ENCODE results near the gene TSC2. TPM values are rescaled to one million over a fixed set of nuclear protein-coding genes. Genes with fewer than 3 reads are reported as not detected.

The TSC2 gene
- total and polyA plus RNA-seq, 2 of the 13 experiments (the other 11 are each of a cell fraction or from before 2014, with no cell fraction given), result 19.6 to 40.4 TPM

GRCh38 chr16:2036200-2036966, 11.4 kb upstream of the TSC2 start (continued):
- peak; percentile 13 for TF ChIP-seq ZNF407 (CRISPR knock-in tag; IDR thresholded peaks at IDR 0.05; ENCODE audit: not compliant biosample characterization)

- FAIRE-seq (no peak), ATAC-seq (no peak), DNase-seq (ENCODE audit: low spot score) (no peak)
- POLR2A ChIA-PET, result interaction anchor here (4.2 to 4.8 kb wide), 2 partner anchors 10 to 12 kb away, joined by 62 to 67 read pairs; partner anchors contain the start of genes NHERF2, NTHL1 and TSC2
- H3K4me1 ChIP-seq (ENCODE audit: insufficient read depth, low read length), result peaks cover 99% of the 10 kb centered on the region
- in situ Hi-C loops (cut with HindIII; ENCODE audit: extremely low pct_ligation_motif_present, low pct_unique_long_range_greater_than_20kb) (no loop called here), intact Hi-C loops (cut with micrococcal nuclease; ENCODE audit: unreplicated experiment) (no loop called here)
- H3K27ac ChIP-seq (ENCODE audit: extremely low read length, insufficient read depth, low read length), result peak overlapping the region; percentile 90
- H3K79me2 ChIP-seq (ENCODE audit: insufficient read depth, low read length), result no peaks in the 10 kb centered on the region
- H3K4me3 ChIP-seq (replicated peaks in 1 of 3; ENCODE audit: insufficient read depth in 1 of 3, low read depth in 2 of 3, low read length in 3 of 3), result no peak overlapping the region
- no peaks in the 10 kb centered on the region for H3K27me3 ChIP-seq (ENCODE audit: control insufficient read depth in 1 of 2, insufficient read depth in 2 of 2, low read length in 2 of 2)
- peaks cover 3 to 6% of the 10 kb centered on the region in 2 experiments; a peak in 3 of 5 replicates for H3K36me3 ChIP-seq (replicated peaks in 1 of 2; ENCODE audit: control insufficient read depth in 1 of 2, insufficient read depth in 2 of 2, low read length in 2 of 2)
- no peak overlapping the region for H2AFZ ChIP-seq (ENCODE audit: low read length)
- 0 out of 2 replicates have a peak overlapping the region, but pooled peaks have one; percentile 5 for H3K9ac ChIP-seq (ENCODE audit: insufficient read depth, low read depth, low read length)
- BruUV-seq (replicated peaks), result no TSS peak
- H4K20me1 ChIP-seq (ENCODE audit: insufficient read depth, low read length), result no peaks in the 10 kb centered on the region
- no peaks in the 10 kb centered on the region for H3K9me3 ChIP-seq (ENCODE audit: low read length)
- WGBS (ENCODE audit: low lambda C conversion rate), result 97% methylated on average over 11 of the region's 15 CpGs
- CTCF ChIA-PET (ENCODE audit: low intra/inter-chr PET ratio, low total read pairs), result no interaction called here
- no peak overlapping the region for H3K4me2 ChIP-seq (ENCODE audit: low read depth, low read length)
- TF ChIP-seq RERE (CRISPR knock-in tag; IDR thresholded peaks at IDR 0.05; ENCODE audit: low read depth), result no peak
- TF ChIP-seq ONECUT2 (CRISPR knock-in tag; IDR thresholded peaks at IDR 0.05), result no peak
- no peak for TF ChIP-seq SRSF4 (IDR thresholded peaks at IDR 0.05; ENCODE audit: low read depth, low read length, poor library complexity, severe bottlenecking)
Observed at GRCh38 chr16:2037115-2037514, 10.7 kb upstream of the TSC2 start.
